H9 (cell line): Measurements from ENCODE around the gene HIPK1. TPM values are rescaled to one million over a fixed set of nuclear protein-coding genes. Genes with fewer than 3 reads are reported as not detected.

Experiments
- DNase-seq: peaks from one replicate; pipeline ENCODE4 v3.0.0-alpha.2; 2017
- H2AFZ ChIP-seq: one replicate; pipeline ENCODE4 v1.6.1; 2013; ENCODE audit warnings: mild to moderate bottlenecking, low read length, control low read depth, moderate library complexity
- H2AK5ac ChIP-seq: 2 replicates; pipeline ENCODE4 v1.6.1; 2013; ENCODE audit warnings: low read length, control low read depth, mixed read lengths; ENCODE audit not compliant: insufficient read length
- H2BK120ac ChIP-seq: one replicate; pipeline ENCODE4 v1.6.1; 2013; ENCODE audit warnings: low read depth, mild to moderate bottlenecking, low read length, control low read depth, inconsistent platforms; ENCODE audit not compliant: poor library complexity, severe bottlenecking
- H2BK12ac ChIP-seq: 2 replicates; pipeline ENCODE4 v1.6.1; 2013; ENCODE audit warnings: low read length, control low read depth, mixed read lengths, low read depth; ENCODE audit not compliant: insufficient read length
- H2BK15ac ChIP-seq: 2 replicates; pipeline ENCODE4 v1.6.1; 2013; ENCODE audit warnings: low read depth, low read length, control low read depth
- H2BK20ac ChIP-seq: one replicate; pipeline ENCODE4 v1.6.1; 2013; ENCODE audit warnings: low read depth, mild to moderate bottlenecking, low read length, control low read depth, inconsistent platforms; ENCODE audit not compliant: poor library complexity, severe bottlenecking
- H2BK5ac ChIP-seq: 2 replicates; pipeline ENCODE4 v1.6.1; 2013; ENCODE audit warnings: low read length, control low read depth, mixed read lengths; ENCODE audit not compliant: insufficient read length
- H3K14ac ChIP-seq: 2 replicates; pipeline ENCODE4 v1.6.1; 2013; ENCODE audit warnings: low read length, control low read depth; ENCODE audit not compliant: insufficient read depth
- H3K18ac ChIP-seq: 2 replicates; pipeline ENCODE4 v1.6.1; 2013; ENCODE audit warnings: low read depth, mild to moderate bottlenecking, mixed read lengths, low read length, control low read depth; ENCODE audit not compliant: insufficient read length
- H3K23ac ChIP-seq: 2 replicates; pipeline ENCODE4 v1.6.1; 2013; ENCODE audit warnings: low read length, control low read depth, mixed read lengths, low read depth; ENCODE audit not compliant: insufficient read length
- H3K23me2 ChIP-seq: 2 replicates; pipeline ENCODE4 v1.6.1; 2013; ENCODE audit warnings: low read depth, mild to moderate bottlenecking, mixed read lengths, low read length, control low read depth; ENCODE audit not compliant: insufficient read length, poor library complexity, severe bottlenecking
- H3K27ac ChIP-seq: 2 replicates; pipeline ENCODE4 v1.5.1; 2013; ENCODE audit warnings: low read length, control low read depth, mixed read lengths, low read depth; ENCODE audit not compliant: insufficient read length
- H3K27me3 ChIP-seq: 2 replicates; pipeline ENCODE4 v1.6.1; 2013; ENCODE audit warnings: low read length, control low read depth, inconsistent platforms; ENCODE audit not compliant: insufficient read depth
- H3K4ac ChIP-seq: 2 replicates; pipeline ENCODE4 v1.6.1; 2013; ENCODE audit warnings: low read depth, mild to moderate bottlenecking, control low read depth, inconsistent platforms, low read length, moderate library complexity
- H3K4me1 ChIP-seq: 2 replicates; pipeline ENCODE4 v1.6.1; 2013; ENCODE audit warnings: low read length, control low read depth, inconsistent platforms; ENCODE audit not compliant: insufficient read depth
- H3K4me2 ChIP-seq: 2 replicates; pipeline ENCODE4 v1.6.1; 2013; ENCODE audit warnings: low read length, control low read depth, mixed read lengths; ENCODE audit not compliant: insufficient read length, insufficient read depth
- H3K56ac ChIP-seq: 2 replicates; pipeline ENCODE4 v1.6.1; 2013; ENCODE audit warnings: low read depth, mild to moderate bottlenecking, mixed read lengths, low read length, control low read depth; ENCODE audit not compliant: insufficient read length
- H3K79me1 ChIP-seq: 2 replicates; pipeline ENCODE4 v1.6.1; 2013; ENCODE audit warnings: low read depth, mild to moderate bottlenecking, moderate library complexity, low read length, control low read depth, inconsistent platforms; ENCODE audit not compliant: insufficient read depth, poor library complexity, severe bottlenecking
- H3K79me2 ChIP-seq: 2 replicates; pipeline ENCODE4 v1.6.1; 2013; ENCODE audit warnings: low read length, control low read depth, inconsistent platforms; ENCODE audit not compliant: insufficient read depth
- H3K9ac ChIP-seq: 2 replicates; pipeline ENCODE4 v1.6.1; 2013; ENCODE audit warnings: low read length, control low read depth, mixed read lengths; ENCODE audit not compliant: insufficient read length; ENCODE audit errors: extremely low read depth
- H3K9me3 ChIP-seq: one replicate; pipeline ENCODE4 v1.6.1; 2013; ENCODE audit warnings: low read depth, low read length, inconsistent platforms; ENCODE audit not compliant: control insufficient read depth
- H3T11ph ChIP-seq: one replicate; pipeline ENCODE4 v1.6.1; 2013; ENCODE audit warnings: mild to moderate bottlenecking, low read length, control low read depth, inconsistent platforms
- H4K20me1 ChIP-seq: one replicate; pipeline ENCODE4 v1.6.1; 2013; ENCODE audit not compliant: control insufficient read depth, insufficient read length, insufficient read depth
- H4K5ac ChIP-seq: 2 replicates; pipeline ENCODE4 v1.6.1; 2013; ENCODE audit warnings: low read depth, mild to moderate bottlenecking, mixed read lengths, low read length, control low read depth; ENCODE audit not compliant: insufficient read length
- H4K8ac ChIP-seq: replicated peaks from 2 replicates; pipeline ENCODE4 v1.6.1; 2013; ENCODE audit warnings: low read length, control low read depth, mixed read lengths, low read depth; ENCODE audit not compliant: insufficient read length
- H4K91ac ChIP-seq: 2 replicates; pipeline ENCODE4 v1.6.1; 2013; ENCODE audit warnings: low read depth, mild to moderate bottlenecking, moderate library complexity, mixed read lengths, low read length, control low read depth; ENCODE audit not compliant: insufficient read length
- H3K27ac Mint-ChIP-seq, 3 experiments: 2 replicates in 2 of 3; 3 replicates in 1 of 3; pipeline ENCODE4 v1.8.0; 2020 to 2021; ENCODE audit warnings: mixed read lengths in 3 of 3, mild to moderate bottlenecking in 1 of 3, moderate library complexity in 1 of 3
- H3K27me3 Mint-ChIP-seq: 2 replicates; pipeline ENCODE4 v1.8.0; 2021; ENCODE audit warnings: low read depth, mild to moderate bottlenecking, moderate library complexity, mixed read lengths
- H3K36me3 Mint-ChIP-seq, 3 experiments: 2 replicates in 2 of 3; 3 replicates in 1 of 3; pipeline ENCODE4 v1.8.0; 2020 to 2021; ENCODE audit warnings: low read depth in 3 of 3, mixed read lengths in 3 of 3; ENCODE audit not compliant: insufficient read depth in 1 of 3
- H3K4me1 Mint-ChIP-seq, 2 experiments: 2 replicates each; pipeline ENCODE4 v1.8.0; 2020; ENCODE audit warnings: mixed read lengths in 2 of 2
- H3K4me3 Mint-ChIP-seq, 2 experiments: 2 replicates in 1 of 2; 3 replicates in 1 of 2; pipeline ENCODE4 v1.8.0; 2020 to 2021; ENCODE audit warnings: mild to moderate bottlenecking in 2 of 2, mixed read lengths in 2 of 2, moderate library complexity in 1 of 2
- H3K9me3 Mint-ChIP-seq, 2 experiments: 2 replicates in 1 of 2; 3 replicates in 1 of 2; pipeline ENCODE4 v1.8.0; 2020; ENCODE audit warnings: mild to moderate bottlenecking in 2 of 2, mixed read lengths in 2 of 2, moderate library complexity in 1 of 2
- WGBS: extraction: QIAGEN DNeasy Blood & Tissue Kit; methylation state at CpG from one replicate; pipeline ENCODE4 v1.1.7; 2013; ENCODE audit warnings: missing lambda C conversion rate, low lambda C conversion rate, mixed read lengths; ENCODE audit not compliant: insufficient read length; ENCODE audit errors: extremely low coverage; 5-methylcytosine and 5-hydroxymethylcytosine counted together
- total RNA-seq: library from RNA; stranded (reverse); gene quantifications from 2 replicates; pipeline ENCODE4 v1.2.1, GENCODE V29; 2021
- TF ChIP-seq, protein P1 (sequence below): fragments of 200-600 bp; sonication (generic); conservative IDR thresholded peaks from 3 replicates; pipeline ENCODE4 v1.8.0; 2021; ENCODE audit warnings: antibody characterized with exemption, mild to moderate bottlenecking

Gene HIPK1
- total RNA-seq, 1 experiment from 2014 or later, result 65.7 TPM

DNA sequence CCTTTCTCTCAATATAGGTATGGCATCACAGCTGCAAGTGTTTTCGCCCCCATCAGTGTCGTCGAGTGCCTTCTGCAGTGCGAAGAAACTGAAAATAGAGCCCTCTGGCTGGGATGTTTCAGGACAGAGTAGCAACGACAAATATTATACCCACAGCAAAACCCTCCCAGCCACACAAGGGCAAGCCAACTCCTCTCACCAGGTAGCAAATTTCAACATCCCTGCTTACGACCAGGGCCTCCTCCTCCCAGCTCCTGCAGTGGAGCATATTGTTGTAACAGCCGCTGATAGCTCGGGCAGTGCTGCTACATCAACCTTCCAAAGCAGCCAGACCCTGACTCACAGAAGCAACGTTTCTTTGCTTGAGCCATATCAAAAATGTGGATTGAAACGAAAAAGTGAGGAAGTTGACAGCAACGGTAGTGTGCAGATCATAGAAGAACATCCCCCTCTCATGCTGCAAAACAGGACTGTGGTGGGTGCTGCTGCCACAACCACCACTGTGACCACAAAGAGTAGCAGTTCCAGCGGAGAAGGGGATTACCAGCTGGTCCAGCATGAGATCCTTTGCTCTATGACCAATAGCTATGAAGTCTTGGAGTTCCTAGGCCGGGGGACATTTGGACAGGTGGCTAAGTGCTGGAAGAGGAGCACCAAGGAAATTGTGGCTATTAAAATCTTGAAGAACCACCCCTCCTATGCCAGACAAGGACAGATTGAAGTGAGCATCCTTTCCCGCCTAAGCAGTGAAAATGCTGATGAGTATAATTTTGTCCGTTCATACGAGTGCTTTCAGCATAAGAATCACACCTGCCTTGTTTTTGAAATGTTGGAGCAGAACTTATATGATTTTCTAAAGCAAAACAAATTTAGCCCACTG lies 11.5 kb downstream of the HIPK1 start:
- no peak overlapping the region for H3K23ac ChIP-seq
- no peak overlapping the region for H2BK5ac ChIP-seq
- H4K5ac ChIP-seq, result no peak overlapping the region
- no peak overlapping the region for H2AFZ ChIP-seq
- H3K79me1 ChIP-seq, result no peaks in the 10 kb centered on the region
- no peak overlapping the region for H4K91ac ChIP-seq
- no peak for DNase-seq
- H2BK20ac ChIP-seq, result no peak overlapping the region
- no peak overlapping the region for H3K18ac ChIP-seq
- no peak overlapping the region for H3T11ph ChIP-seq
- H3K27ac ChIP-seq, result no peak overlapping the region
- H3K27me3 Mint-ChIP-seq, result no peaks in the 10 kb centered on the region
- no peak overlapping the region for H3K9ac ChIP-seq
- no peaks in the 10 kb centered on the region for H3K23me2 ChIP-seq
- H3K4me3 Mint-ChIP-seq, result no peak overlapping the region
- TF ChIP-seq, protein P1, sequence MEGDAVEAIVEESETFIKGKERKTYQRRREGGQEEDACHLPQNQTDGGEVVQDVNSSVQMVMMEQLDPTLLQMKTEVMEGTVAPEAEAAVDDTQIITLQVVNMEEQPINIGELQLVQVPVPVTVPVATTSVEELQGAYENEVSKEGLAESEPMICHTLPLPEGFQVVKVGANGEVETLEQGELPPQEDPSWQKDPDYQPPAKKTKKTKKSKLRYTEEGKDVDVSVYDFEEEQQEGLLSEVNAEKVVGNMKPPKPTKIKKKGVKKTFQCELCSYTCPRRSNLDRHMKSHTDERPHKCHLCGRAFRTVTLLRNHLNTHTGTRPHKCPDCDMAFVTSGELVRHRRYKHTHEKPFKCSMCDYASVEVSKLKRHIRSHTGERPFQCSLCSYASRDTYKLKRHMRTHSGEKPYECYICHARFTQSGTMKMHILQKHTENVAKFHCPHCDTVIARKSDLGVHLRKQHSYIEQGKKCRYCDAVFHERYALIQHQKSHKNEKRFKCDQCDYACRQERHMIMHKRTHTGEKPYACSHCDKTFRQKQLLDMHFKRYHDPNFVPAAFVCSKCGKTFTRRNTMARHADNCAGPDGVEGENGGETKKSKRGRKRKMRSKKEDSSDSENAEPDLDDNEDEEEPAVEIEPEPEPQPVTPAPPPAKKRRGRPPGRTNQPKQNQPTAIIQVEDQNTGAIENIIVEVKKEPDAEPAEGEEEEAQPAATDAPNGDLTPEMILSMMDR, result no peak
- no peak overlapping the region for H2BK15ac ChIP-seq
- H3K27me3 ChIP-seq, result no peaks in the 10 kb centered on the region
- peaks cover 9% of the 10 kb centered on the region; the same call in 1 of the 2 replicates for H3K79me2 ChIP-seq
- H3K56ac ChIP-seq, result no peak overlapping the region
- peak overlapping the region in 2 of 3 experiments; percentile 21 to 72; a peak in 4 of 7 replicates for H3K27ac Mint-ChIP-seq
- H3K9me3 Mint-ChIP-seq, result no peaks in the 10 kb centered on the region
- H4K8ac ChIP-seq, result no peak overlapping the region
- H2AK5ac ChIP-seq, result no peak overlapping the region
- no peak overlapping the region for H3K4me2 ChIP-seq
- H3K36me3 Mint-ChIP-seq, result peaks cover 16 to 34% (median 21%) of the 10 kb centered on the region in 3 experiments; a peak in 6 of 7 replicates
- H3K9me3 ChIP-seq, result no peaks in the 10 kb centered on the region
- H3K4ac ChIP-seq, result no peak overlapping the region
- H3K4me1 ChIP-seq, result no peaks in the 10 kb centered on the region
- H3K4me1 Mint-ChIP-seq, result peaks cover 15 to 17% of the 10 kb centered on the region in 2 experiments
- no peak overlapping the region for H2BK120ac ChIP-seq
- no peaks in the 10 kb centered on the region for H4K20me1 ChIP-seq
- H3K14ac ChIP-seq, result no peak overlapping the region
- no CpG with 5 or more reads among the region's 16 CpGs for WGBS
- H2BK12ac ChIP-seq, result no peak overlapping the region
